ENCODE results near the gene NAE1. TPM values are rescaled to one million over a fixed set of nuclear protein-coding genes. Genes with fewer than 3 reads are reported as not detected.

The NAE1 gene
- total RNA-seq, 4 donors from 2014 or later: 33.6 to 51.3 (median 43.0) TPM

DNA sequence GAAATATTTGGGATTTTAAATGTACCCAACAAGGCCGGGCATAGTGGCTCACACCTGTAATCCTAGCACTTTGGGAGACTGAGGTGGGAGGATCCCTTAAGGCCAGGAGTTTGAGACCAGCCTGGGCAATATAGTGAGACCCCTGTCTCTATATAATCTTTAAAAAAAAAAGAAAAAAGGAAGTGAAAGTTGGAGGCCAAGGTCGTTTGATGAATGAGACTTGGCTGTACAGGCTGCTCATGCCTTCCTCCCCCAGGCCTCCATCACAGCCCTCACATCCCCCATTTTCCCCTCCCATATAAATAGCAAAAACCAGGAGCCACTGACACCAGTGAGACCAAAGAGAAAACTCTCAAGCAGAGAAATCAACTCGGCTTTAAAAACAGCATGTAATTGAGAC is 10.1 kb upstream of the NAE1 start:
- peaks cover 0 to 12% (median 9%) of the 10 kb centered on the region in 4 donors for H3K4me1 ChIP-seq
- TF ChIP-seq, protein P1, sequence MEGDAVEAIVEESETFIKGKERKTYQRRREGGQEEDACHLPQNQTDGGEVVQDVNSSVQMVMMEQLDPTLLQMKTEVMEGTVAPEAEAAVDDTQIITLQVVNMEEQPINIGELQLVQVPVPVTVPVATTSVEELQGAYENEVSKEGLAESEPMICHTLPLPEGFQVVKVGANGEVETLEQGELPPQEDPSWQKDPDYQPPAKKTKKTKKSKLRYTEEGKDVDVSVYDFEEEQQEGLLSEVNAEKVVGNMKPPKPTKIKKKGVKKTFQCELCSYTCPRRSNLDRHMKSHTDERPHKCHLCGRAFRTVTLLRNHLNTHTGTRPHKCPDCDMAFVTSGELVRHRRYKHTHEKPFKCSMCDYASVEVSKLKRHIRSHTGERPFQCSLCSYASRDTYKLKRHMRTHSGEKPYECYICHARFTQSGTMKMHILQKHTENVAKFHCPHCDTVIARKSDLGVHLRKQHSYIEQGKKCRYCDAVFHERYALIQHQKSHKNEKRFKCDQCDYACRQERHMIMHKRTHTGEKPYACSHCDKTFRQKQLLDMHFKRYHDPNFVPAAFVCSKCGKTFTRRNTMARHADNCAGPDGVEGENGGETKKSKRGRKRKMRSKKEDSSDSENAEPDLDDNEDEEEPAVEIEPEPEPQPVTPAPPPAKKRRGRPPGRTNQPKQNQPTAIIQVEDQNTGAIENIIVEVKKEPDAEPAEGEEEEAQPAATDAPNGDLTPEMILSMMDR (IDR thresholded peaks at IDR 0.05): no peak
- no peak for TF ChIP-seq POLR2A (IDR thresholded peaks at IDR 0.05)
- DNase-seq: no peak
- H3K9me3 ChIP-seq: no peaks in the 10 kb centered on the region
- H3K4me3 ChIP-seq: no peak overlapping the region
- peaks cover 0 to 11% of the 10 kb centered on the region in 2 donors for H3K27me3 ChIP-seq
- H3K36me3 ChIP-seq: no peaks in the 10 kb centered on the region
- H3K27ac ChIP-seq: no peak overlapping the region

DNA sequence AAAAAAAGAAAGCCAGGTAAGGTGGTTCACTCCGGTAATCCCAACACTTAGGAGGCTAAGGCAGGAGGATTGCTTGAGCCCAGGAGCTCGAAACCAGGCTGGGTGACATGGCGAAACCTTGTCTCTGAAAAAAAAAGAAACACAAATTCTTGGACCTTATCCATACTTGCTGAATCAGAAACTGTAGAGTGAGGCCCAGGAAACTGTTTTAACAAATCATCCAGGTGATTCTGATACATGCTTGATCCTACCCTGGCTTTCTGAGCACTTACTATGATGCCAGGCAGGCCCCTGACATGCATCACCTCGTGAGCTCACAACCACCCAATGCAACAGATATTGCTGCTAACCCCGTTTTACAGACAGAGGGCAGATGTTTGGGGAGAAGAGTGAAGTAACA is 4.0 kb upstream of the NAE1 start:
- TF ChIP-seq POLR2A (IDR thresholded peaks at IDR 0.05): no peak
- no peaks in the 10 kb centered on the region for H3K36me3 ChIP-seq
- DNase-seq: no peak
- H3K9me3 ChIP-seq: no peaks in the 10 kb centered on the region
- no peaks in the 10 kb centered on the region for H3K27me3 ChIP-seq
- H3K27ac ChIP-seq: no peak overlapping the region
- no peak overlapping the region for H3K4me3 ChIP-seq
- peaks cover 2 to 3% (median 3%) of the 10 kb centered on the region in 4 donors for H3K4me1 ChIP-seq

DNA sequence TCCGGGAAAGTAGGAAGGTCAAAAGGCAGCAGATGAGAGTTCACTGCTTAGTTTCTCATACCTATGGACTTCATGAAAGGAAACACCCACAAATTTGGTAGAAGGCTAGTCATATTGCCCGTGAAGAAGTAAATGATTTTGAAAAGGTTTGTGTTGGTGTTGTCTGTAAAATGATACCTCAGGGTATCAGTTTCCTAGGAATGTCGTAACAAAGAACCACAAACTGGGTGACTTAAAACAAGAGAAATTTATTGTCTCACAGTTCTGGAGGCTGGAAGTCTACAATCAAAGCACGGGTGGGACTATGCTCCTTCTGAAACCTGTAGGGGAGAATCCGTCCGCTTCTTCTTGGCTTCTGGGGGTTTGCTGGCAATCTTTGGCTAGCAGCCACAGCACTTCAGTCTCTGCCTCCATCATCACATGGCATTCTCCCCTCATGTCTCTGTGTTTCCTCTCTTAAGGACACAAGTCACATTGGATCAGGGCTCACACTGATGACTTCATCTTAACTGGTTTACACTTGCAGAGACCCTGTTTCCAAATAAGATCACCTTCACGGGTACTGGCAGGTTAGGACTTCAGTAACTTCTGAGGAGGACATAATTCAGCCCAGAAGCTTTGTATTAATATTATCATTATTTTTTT is 2.0 kb upstream of the NAE1 start:
- DNase-seq: no peak
- Histone ChIP-seq H3K36me3 (no peaks in the 10 kb centered on the region), H3K27me3 (no peaks in the 10 kb centered on the region), H3K4me1 (peaks cover 3 to 17% (median 8%) of the 10 kb centered on the region in 4 donors), H3K27ac (no peak overlapping the region), H3K4me3 (no peak overlapping the region), H3K9me3 (no peaks in the 10 kb centered on the region)
- TF ChIP-seq, protein P1 (IDR thresholded peaks at IDR 0.05): no peak
- no peak for TF ChIP-seq POLR2A (IDR thresholded peaks at IDR 0.05)

DNA sequence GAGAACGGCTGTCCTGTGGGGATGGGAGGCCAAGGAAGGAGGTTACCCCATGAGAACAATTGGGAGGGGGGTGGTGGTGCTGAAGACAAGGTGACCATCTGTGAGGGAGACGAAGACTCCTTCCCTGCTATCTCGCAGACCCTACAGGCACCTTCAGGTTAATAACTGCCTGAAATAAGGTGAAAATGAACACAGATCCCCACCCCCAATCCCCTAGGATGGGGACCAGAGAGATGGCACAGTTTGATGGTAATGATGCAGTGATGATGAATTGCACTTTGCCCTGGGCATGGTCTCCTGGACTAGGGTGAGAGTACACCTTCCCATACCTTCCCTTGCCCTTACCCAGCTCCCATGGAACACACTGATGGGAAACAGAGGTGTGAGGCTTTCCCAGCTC is 1.4 kb upstream of the NAE1 start:
- no peaks in the 10 kb centered on the region for H3K9me3 ChIP-seq
- no peak for DNase-seq
- no peak overlapping the region for H3K4me3 ChIP-seq
- no peak overlapping the region for H3K27ac ChIP-seq
- no peaks in the 10 kb centered on the region for H3K27me3 ChIP-seq
- peaks cover 0 to 2% (median 0%) of the 10 kb centered on the region in 3 donors for H3K36me3 ChIP-seq
- H3K4me1 ChIP-seq: peaks cover 3 to 17% (median 8%) of the 10 kb centered on the region in 4 donors
- TF ChIP-seq, protein P1 (IDR thresholded peaks at IDR 0.05): no peak
- TF ChIP-seq POLR2A (IDR thresholded peaks at IDR 0.05): no peak

DNA sequence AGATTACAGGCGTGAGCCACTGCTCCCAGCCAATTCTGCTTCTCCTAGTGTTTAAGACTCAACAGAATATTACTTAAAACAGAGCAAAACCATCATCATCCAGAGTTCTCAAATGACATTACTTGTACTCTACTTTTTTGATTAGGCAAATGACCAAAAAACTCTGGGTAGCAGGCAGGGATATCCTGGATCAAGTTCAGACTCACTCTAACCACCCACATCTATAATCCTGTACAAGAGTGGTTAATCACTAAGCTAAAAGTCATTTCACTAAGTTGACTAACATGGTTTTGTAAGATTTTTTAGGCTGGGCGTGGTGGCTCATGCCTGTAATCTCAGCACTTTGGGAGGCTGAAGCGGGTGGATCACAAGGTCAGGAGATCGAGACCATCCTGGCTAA is 6.8 kb downstream of the NAE1 start:
- Histone ChIP-seq H3K4me1 (peaks cover 0 to 6% (median 1%) of the 10 kb centered on the region in 4 donors), H3K9me3 (no peaks in the 10 kb centered on the region), H3K27ac (no peak overlapping the region), H3K27me3 (no peaks in the 10 kb centered on the region), H3K4me3 (no peak overlapping the region), H3K36me3 (peaks cover 0 to 74% (median 0%) of the 10 kb centered on the region in 3 donors)
- DNase-seq: no peak
- no peak for TF ChIP-seq POLR2A (IDR thresholded peaks at IDR 0.05)
- TF ChIP-seq, protein P1 (IDR thresholded peaks at IDR 0.05): no peak

DNA sequence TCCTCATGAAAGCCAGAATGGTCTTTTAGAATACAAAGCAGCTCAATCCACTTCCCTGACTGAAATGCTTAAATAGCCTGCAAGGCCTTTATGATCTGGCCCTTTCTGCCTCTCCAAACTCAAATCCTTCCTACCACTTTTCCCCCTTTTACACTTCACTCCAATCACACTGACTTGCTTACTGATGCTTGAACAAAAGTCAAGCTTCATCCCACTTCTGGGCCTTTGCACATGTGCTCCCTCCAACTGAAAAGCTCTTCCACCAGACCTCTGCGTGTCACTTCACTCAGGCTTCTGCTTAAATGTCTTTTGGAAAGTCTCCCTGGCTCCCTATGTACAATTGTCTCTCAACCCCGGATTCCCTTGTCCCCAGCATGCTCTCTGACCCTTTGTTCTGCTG is 16.0 kb downstream of the NAE1 start:
- Histone ChIP-seq H3K9me3 (no peaks in the 10 kb centered on the region), H3K36me3 (peaks cover 0 to 97% (median 0%) of the 10 kb centered on the region in 3 donors)

More for the DNA sequence above, 16.0 kb downstream of the NAE1 start:
- no peak overlapping the region for H3K27ac ChIP-seq
- H3K4me1 ChIP-seq: no peaks in the 10 kb centered on the region
- DNase-seq: no peak
- TF ChIP-seq, protein P1 (IDR thresholded peaks at IDR 0.05): no peak
- no peak for TF ChIP-seq POLR2A (IDR thresholded peaks at IDR 0.05)
- no peak overlapping the region for H3K4me3 ChIP-seq
- no peaks in the 10 kb centered on the region for H3K27me3 ChIP-seq
